ENCODE data around the gene EDEM2.
"Not testable (repeated sequence)": the region's sequence is repeated elsewhere in the genome, so short reads cannot be mapped to it uniquely, and the experiment has no call there.

EDEM2 gene

GRCh38 chr20:35085477-35086225 lies 61.5 kb downstream of the EDEM2 start:
- no peaks in the 10 kb centered on the region for H3K27me3 ChIP-seq
- H3K36me3 ChIP-seq: no peaks in the 10 kb centered on the region
- no peak for DNase-seq
- no peaks in the 10 kb centered on the region for H3K9me3 ChIP-seq
- TF ChIP-seq CTCF (IDR thresholded peaks at IDR 0.05; ENCODE audit: low read depth, low read length): no peak
- H3K4me3 ChIP-seq (ENCODE audit: low read depth, low read length): no peak overlapping the region
- no peaks in the 10 kb centered on the region for H3K4me1 ChIP-seq

GRCh38 chr20:35084998-35085397 lies 62.1 kb downstream of the EDEM2 start:
- no peak for DNase-seq
- Histone ChIP-seq H3K4me3 (ENCODE audit: low read depth, low read length) (no peak overlapping the region), H3K36me3 (no peaks in the 10 kb centered on the region), H3K9me3 (no peaks in the 10 kb centered on the region), H3K27me3 (no peaks in the 10 kb centered on the region), H3K4me1 (no peaks in the 10 kb centered on the region)
- TF ChIP-seq CTCF (IDR thresholded peaks at IDR 0.05; ENCODE audit: low read depth, low read length): no peak

- H3K27me3 ChIP-seq; DNase-seq; H3K4me3 ChIP-seq (ENCODE audit: low read depth, low read length); H3K4me1 ChIP-seq; H3K9me3 ChIP-seq: not testable (repeated sequence)
- peaks cover 21% of the 10 kb centered on the region for H3K36me3 ChIP-seq
Observed at GRCh38 chr20:35080348-35080642, 66.8 kb downstream of the EDEM2 start.

- Histone ChIP-seq H3K4me1 (no peaks in the 10 kb centered on the region), H3K27me3 (no peaks in the 10 kb centered on the region), H3K36me3 (peaks cover 21% of the 10 kb centered on the region), H3K9me3 (no peaks in the 10 kb centered on the region), H3K4me3 (ENCODE audit: low read depth, low read length) (no peak overlapping the region)
- TF ChIP-seq CTCF (IDR thresholded peaks at IDR 0.05; ENCODE audit: low read depth, low read length): no peak
- DNase-seq: no peak
Observed at GRCh38 chr20:35079472-35080347, 67.4 kb downstream of the EDEM2 start.

- H3K4me1 ChIP-seq: no peaks in the 10 kb centered on the region
Observed at GRCh38 chr20:35077872-35078271, 69.3 kb downstream of the EDEM2 start.

GRCh38 chr20:35077341-35077740 lies 69.8 kb downstream of the EDEM2 start:
- DNase-seq: no peak
- Histone ChIP-seq H3K4me1 (no peaks in the 10 kb centered on the region), H3K9me3 (no peaks in the 10 kb centered on the region), H3K4me3 (ENCODE audit: low read depth, low read length) (no peak overlapping the region), H3K36me3 (peaks cover 21% of the 10 kb centered on the region), H3K27me3 (no peaks in the 10 kb centered on the region)
- TF ChIP-seq CTCF (IDR thresholded peaks at IDR 0.05; ENCODE audit: low read depth, low read length): no peak

More at GRCh38 chr20:35077872-35078271, 69.3 kb downstream of the EDEM2 start:
- no peak overlapping the region for H3K4me3 ChIP-seq (ENCODE audit: low read depth, low read length)
- no peak for DNase-seq
- peaks cover 21% of the 10 kb centered on the region for H3K36me3 ChIP-seq
- TF ChIP-seq CTCF (IDR thresholded peaks at IDR 0.05; ENCODE audit: low read depth, low read length): no peak
- no peaks in the 10 kb centered on the region for H3K9me3 ChIP-seq
- no peaks in the 10 kb centered on the region for H3K27me3 ChIP-seq

GRCh38 chr20:35071436-35072153 lies 75.5 kb downstream of the EDEM2 start:
- peaks cover 17% of the 10 kb centered on the region for H3K36me3 ChIP-seq
- H3K4me1 ChIP-seq; H3K4me3 ChIP-seq (ENCODE audit: low read depth, low read length); H3K27me3 ChIP-seq; H3K9me3 ChIP-seq; DNase-seq: not testable (repeated sequence)
